Activated CD4-positive, CD25-positive, alpha-beta regulatory T cell treated with anti-CD3 and anti-CD28 coated beads, Interleukin-2, amount 50 U/mL, for 16 hours (primary cell): ENCODE data around the gene PPP2R3B.
A peak's percentile ranks its signal among the peaks of the same experiment; 100 is the strongest.
"Not testable (repeated sequence)": the region's sequence is repeated elsewhere in the genome, so short reads cannot be mapped to it uniquely, and the experiment has no call there.

Experiments
- DNase-seq: peaks from one replicate; pipeline ENCODE4 v3.0.0-alpha.2; 2020; ENCODE audit warnings: low read depth, low spot score

The PPP2R3B gene

GRCh38 chrX:386768-387575 is at the start of gene PPP2R3B:
Gene PPP2R3B (minus strand): TSS chrX:386907. CDS start chrX:386691, 216 bp downstream.
- DNase-seq, result peak; percentile 96

- no peak for DNase-seq
Observed at GRCh38 chrX:435536-436122, 48.9 kb upstream of the PPP2R3B start.

- no peak for DNase-seq
Observed at GRCh38 chrX:434946-435345, 48.2 kb upstream of the PPP2R3B start.

- DNase-seq, result no peak
Observed at GRCh38 chrX:433771-434170, 47.1 kb upstream of the PPP2R3B start.

- not testable (repeated sequence) for DNase-seq
Observed at GRCh38 chrX:432666-433065, 46.0 kb upstream of the PPP2R3B start.

- no peak for DNase-seq
Observed at GRCh38 chrX:431492-432111, 44.9 kb upstream of the PPP2R3B start.

- no peak for DNase-seq
Observed at GRCh38 chrX:431056-431455, 44.3 kb upstream of the PPP2R3B start.

- no peak for DNase-seq
Observed at GRCh38 chrX:429266-429825, 42.6 kb upstream of the PPP2R3B start.

GRCh38 chrX:427812-428725 is 41.4 kb upstream of the PPP2R3B start:
- no peak for DNase-seq

GRCh38 chrX:426881-427280 is 40.2 kb upstream of the PPP2R3B start:
- DNase-seq, result no peak

GRCh38 chrX:425056-425455 is 38.3 kb upstream of the PPP2R3B start:
- DNase-seq, result no peak

GRCh38 chrX:421646-422391 is 35.1 kb upstream of the PPP2R3B start:
- no peak for DNase-seq

- no peak for DNase-seq
Observed at GRCh38 chrX:420496-421223, 34.0 kb upstream of the PPP2R3B start.

GRCh38 chrX:418927-419729 is 32.4 kb upstream of the PPP2R3B start:
- DNase-seq, result no peak

- not testable (repeated sequence) for DNase-seq
Observed at GRCh38 chrX:415498-415897, 28.8 kb upstream of the PPP2R3B start.

GRCh38 chrX:413322-414201 is 26.9 kb upstream of the PPP2R3B start:
- DNase-seq, result no peak

- no peak for DNase-seq
Observed at GRCh38 chrX:410296-410695, 23.6 kb upstream of the PPP2R3B start.

GRCh38 chrX:405149-405548 is 18.4 kb upstream of the PPP2R3B start:
- no peak for DNase-seq
